Neural progenitor cell (in vitro differentiated cells): Measurements from ENCODE around the gene ABCC4. TPM values are rescaled to one million over a fixed set of nuclear protein-coding genes. Genes with fewer than 3 reads are reported as not detected.
A peak's percentile ranks its signal among the peaks of the same experiment; 100 is the strongest.

Experiments
- DNase-seq: peaks from one replicate; pipeline ENCODE4 v3.0.0-alpha.2; 2016; ENCODE audit warnings: low spot score
- H2AFZ ChIP-seq: fragments of 200-600 bp; sonication (generic); replicated peaks from 2 replicates; pipeline ENCODE4 v1.6.1; 2016; ENCODE audit warnings: antibody characterized with exemption
- H3F3A ChIP-seq: fragments of 200-600 bp; sonication (generic); 2 replicates; pipeline ENCODE4 v1.6.1; 2016; ENCODE audit warnings: antibody characterized with exemption, low read depth
- H3K27ac ChIP-seq: fragments of 200-600 bp; sonication (generic); 2 replicates; pipeline ENCODE4 v1.5.1; 2016; ENCODE audit warnings: mild to moderate bottlenecking
- H3K27me3 ChIP-seq: fragments of 200-600 bp; sonication (generic); 2 replicates; pipeline ENCODE4 v1.6.1; 2016; ENCODE audit warnings: mild to moderate bottlenecking, moderate library complexity
- H3K36me3 ChIP-seq: fragments of 200-600 bp; sonication (generic); 2 replicates; pipeline ENCODE4 v1.5.1; 2016
- H3K4me1 ChIP-seq: fragments of 200-600 bp; sonication (generic); 2 replicates; pipeline ENCODE4 v1.6.1; 2016; ENCODE audit warnings: mixed run types
- H3K4me2 ChIP-seq: fragments of 200-600 bp; sonication (generic); 2 replicates; pipeline ENCODE4 v1.6.1; 2016
- H3K4me3 ChIP-seq: fragments of 200-600 bp; sonication (generic); 2 replicates; pipeline ENCODE4 v1.5.1; 2016
- H3K79me2 ChIP-seq: fragments of 200-600 bp; sonication (generic); 2 replicates; pipeline ENCODE4 v1.6.1; 2016; ENCODE audit warnings: low read depth
- H3K9ac ChIP-seq: fragments of 200-600 bp; sonication (generic); 2 replicates; pipeline ENCODE4 v1.6.1; 2016
- H3K9me3 ChIP-seq: fragments of 200-600 bp; sonication (generic); 2 replicates; pipeline ENCODE4 v1.5.1; 2016; ENCODE audit warnings: low read depth
- H4K20me1 ChIP-seq: fragments of 200-600 bp; sonication (generic); 2 replicates; pipeline ENCODE4 v1.6.1; 2016; ENCODE audit warnings: low read depth
- H3K27ac Mint-ChIP-seq: 3 replicates; pipeline ENCODE4 v1.8.0; 2021; ENCODE audit warnings: mixed read lengths
- H3K27me3 Mint-ChIP-seq: 2 replicates; pipeline ENCODE4 v1.8.0; 2022; ENCODE audit warnings: low read depth, mild to moderate bottlenecking, inconsistent platforms, moderate library complexity, mixed read lengths; ENCODE audit not compliant: insufficient read depth
- H3K36me3 Mint-ChIP-seq: 3 replicates; pipeline ENCODE4 v1.8.0; 2021; ENCODE audit warnings: mixed read lengths
- H3K4me1 Mint-ChIP-seq: 3 replicates; pipeline ENCODE4 v1.8.0; 2021; ENCODE audit warnings: mixed read lengths
- H3K4me3 Mint-ChIP-seq: 3 replicates; pipeline ENCODE4 v1.8.0; 2021; ENCODE audit warnings: mild to moderate bottlenecking, moderate library complexity, mixed read lengths
- H3K9me3 Mint-ChIP-seq: 3 replicates; pipeline ENCODE4 v1.8.0; 2020; ENCODE audit warnings: mixed read lengths
- EZH2 ChIP-seq: fragments of 200-600 bp; sonication (generic); IDR thresholded peaks from 2 replicates; pipeline ENCODE4 v1.6.1; 2017; ENCODE audit warnings: antibody characterized with exemption, mild to moderate bottlenecking, moderate library complexity
- EZH2phosphoT487 ChIP-seq: fragments of 200-600 bp; sonication (generic); IDR thresholded peaks from 2 replicates; pipeline ENCODE4 v1.6.1; 2017; ENCODE audit warnings: antibody characterized with exemption
- total RNA-seq: library from RNA; depleted of rRNA; stranded (reverse); fragments of >200 nt; gene quantifications from 2 replicates; pipeline ENCODE4 v1.2.3, GENCODE V29; 2015; ENCODE audit warnings: low replicate concordance
- TF ChIP-seq, protein P1 (sequence below): fragments of 200-600 bp; sonication (generic); IDR thresholded peaks from 2 replicates; pipeline ENCODE4 v1.5.1; 2017; ENCODE audit warnings: antibody characterized with exemption, mild to moderate bottlenecking

ABCC4 gene
- total RNA-seq, 1 donor from 2014 or later = 23.6 TPM

GRCh38 chr13:95121516-95121915 lies 179.7 kb downstream of the ABCC4 start:
- Histone ChIP-seq H3K79me2 (no peaks in the 10 kb centered on the region), H3F3A (peaks cover 12% of the 10 kb centered on the region), H3K27ac (no peak overlapping the region), H2AFZ (no peak overlapping the region), H3K4me3 (no peak overlapping the region), H3K9me3 (no peaks in the 10 kb centered on the region), H3K9ac (no peak overlapping the region), H3K4me2 (no peak overlapping the region), H3K4me1 (peaks cover 10% of the 10 kb centered on the region), H3K27me3 (no peaks in the 10 kb centered on the region), H3K36me3 (no peaks in the 10 kb centered on the region), H4K20me1 (no peaks in the 10 kb centered on the region)
- peaks cover 16% of the 10 kb centered on the region for H3K36me3 Mint-ChIP-seq
- peaks cover 2% of the 10 kb centered on the region for H3K9me3 Mint-ChIP-seq
- no peak overlapping the region for H3K27ac Mint-ChIP-seq
- H3K27me3 Mint-ChIP-seq = peaks cover 2% of the 10 kb centered on the region
- no peak overlapping the region for H3K4me3 Mint-ChIP-seq
- TF ChIP-seq, protein P1, sequence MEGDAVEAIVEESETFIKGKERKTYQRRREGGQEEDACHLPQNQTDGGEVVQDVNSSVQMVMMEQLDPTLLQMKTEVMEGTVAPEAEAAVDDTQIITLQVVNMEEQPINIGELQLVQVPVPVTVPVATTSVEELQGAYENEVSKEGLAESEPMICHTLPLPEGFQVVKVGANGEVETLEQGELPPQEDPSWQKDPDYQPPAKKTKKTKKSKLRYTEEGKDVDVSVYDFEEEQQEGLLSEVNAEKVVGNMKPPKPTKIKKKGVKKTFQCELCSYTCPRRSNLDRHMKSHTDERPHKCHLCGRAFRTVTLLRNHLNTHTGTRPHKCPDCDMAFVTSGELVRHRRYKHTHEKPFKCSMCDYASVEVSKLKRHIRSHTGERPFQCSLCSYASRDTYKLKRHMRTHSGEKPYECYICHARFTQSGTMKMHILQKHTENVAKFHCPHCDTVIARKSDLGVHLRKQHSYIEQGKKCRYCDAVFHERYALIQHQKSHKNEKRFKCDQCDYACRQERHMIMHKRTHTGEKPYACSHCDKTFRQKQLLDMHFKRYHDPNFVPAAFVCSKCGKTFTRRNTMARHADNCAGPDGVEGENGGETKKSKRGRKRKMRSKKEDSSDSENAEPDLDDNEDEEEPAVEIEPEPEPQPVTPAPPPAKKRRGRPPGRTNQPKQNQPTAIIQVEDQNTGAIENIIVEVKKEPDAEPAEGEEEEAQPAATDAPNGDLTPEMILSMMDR = no peak
- TF ChIP-seq EZH2 = no peak
- no peak for TF ChIP-seq EZH2phosphoT487
- DNase-seq = no peak
- peaks cover 12% of the 10 kb centered on the region for H3K4me1 Mint-ChIP-seq

GRCh38 chr13:95120650-95121049 lies 180.6 kb downstream of the ABCC4 start:
- Histone ChIP-seq H3F3A (peaks cover 15% of the 10 kb centered on the region), H3K4me2 (no peak overlapping the region), H3K4me1 (peaks cover 18% of the 10 kb centered on the region), H3K27ac (no peak overlapping the region), H3K27me3 (no peaks in the 10 kb centered on the region), H3K79me2 (no peaks in the 10 kb centered on the region), H3K36me3 (no peaks in the 10 kb centered on the region), H3K4me3 (no peak overlapping the region), H2AFZ (no peak overlapping the region), H4K20me1 (no peaks in the 10 kb centered on the region), H3K9ac (no peak overlapping the region), H3K9me3 (no peaks in the 10 kb centered on the region)
- no peak overlapping the region for H3K4me3 Mint-ChIP-seq
- TF ChIP-seq EZH2 = no peak
- H3K27me3 Mint-ChIP-seq = peaks cover 2% of the 10 kb centered on the region
- peaks cover 2% of the 10 kb centered on the region for H3K9me3 Mint-ChIP-seq
- no peak overlapping the region for H3K27ac Mint-ChIP-seq
- peaks cover 16% of the 10 kb centered on the region for H3K36me3 Mint-ChIP-seq
- peaks cover 14% of the 10 kb centered on the region for H3K4me1 Mint-ChIP-seq
- DNase-seq = no peak

- H3K79me2 ChIP-seq = no peaks in the 10 kb centered on the region
- H3K27me3 ChIP-seq = no peaks in the 10 kb centered on the region
- no peak for DNase-seq
- TF ChIP-seq, protein P1 = no peak
- TF ChIP-seq EZH2 (no peak), EZH2phosphoT487 (no peak)
- H3K27ac ChIP-seq = no peak overlapping the region
- no peak overlapping the region for H3K4me3 Mint-ChIP-seq
- peaks cover 27% of the 10 kb centered on the region for H3K4me1 Mint-ChIP-seq
- H3K27ac Mint-ChIP-seq = no peak overlapping the region
- peaks cover 2% of the 10 kb centered on the region for H3K27me3 Mint-ChIP-seq
- H3K4me1 ChIP-seq = peaks cover 38% of the 10 kb centered on the region
- peaks cover 2% of the 10 kb centered on the region for H3K9me3 Mint-ChIP-seq
- no peak overlapping the region for H3K9ac ChIP-seq
- H3F3A ChIP-seq = peaks cover 34% of the 10 kb centered on the region
- no peak overlapping the region for H2AFZ ChIP-seq
- H3K36me3 Mint-ChIP-seq = peaks cover 13% of the 10 kb centered on the region
- H3K9me3 ChIP-seq = no peaks in the 10 kb centered on the region
- no peaks in the 10 kb centered on the region for H3K36me3 ChIP-seq
- no peak overlapping the region for H3K4me2 ChIP-seq
- H3K4me3 ChIP-seq = no peak overlapping the region
- H4K20me1 ChIP-seq = no peaks in the 10 kb centered on the region
Measured at GRCh38 chr13:95118541-95119324, 182.5 kb downstream of the ABCC4 start.

- Mint-ChIP-seq H3K27me3 (no peaks in the 10 kb centered on the region), H3K4me1 (peaks cover 41% of the 10 kb centered on the region), H3K4me3 (no peak overlapping the region), H3K36me3 (peaks cover 9% of the 10 kb centered on the region), H3K9me3 (no peaks in the 10 kb centered on the region), H3K27ac (peak overlapping the region; percentile 2)
- H3K4me3 ChIP-seq = no peak overlapping the region
- H2AFZ ChIP-seq = no peak overlapping the region
- H3K79me2 ChIP-seq = no peaks in the 10 kb centered on the region
- TF ChIP-seq, protein P1 = no peak
- TF ChIP-seq EZH2 (no peak), EZH2phosphoT487 (no peak)
- H3K36me3 ChIP-seq = no peaks in the 10 kb centered on the region
- peaks cover 50% of the 10 kb centered on the region for H3F3A ChIP-seq
- H3K9me3 ChIP-seq = no peaks in the 10 kb centered on the region
- no peaks in the 10 kb centered on the region for H3K27me3 ChIP-seq
- no peak overlapping the region for H3K9ac ChIP-seq
- no peak for DNase-seq
- H3K4me2 ChIP-seq = no peak overlapping the region
- peaks cover 54% of the 10 kb centered on the region for H3K4me1 ChIP-seq
- H3K27ac ChIP-seq = peak overlapping the region; percentile 58
- no peaks in the 10 kb centered on the region for H4K20me1 ChIP-seq
Measured at GRCh38 chr13:95117092-95117491, 184.2 kb downstream of the ABCC4 start.
